PC-3 (cell line): Measurements from ENCODE around the gene CNBD2.

Source experiments
- EZH2 ChIP-seq: fragments of 300-600 bp; sonication (generic); IDR thresholded peaks from one replicate; pipeline ENCODE4 v1.6.1; 2017; ENCODE audit warnings: antibody characterized with exemption, mild to moderate bottlenecking, low read length; ENCODE audit not compliant: unreplicated experiment
- TF ChIP-seq, protein P1 (sequence below): fragments of 300-600 bp; sonication (generic); conservative IDR thresholded peaks from 2 replicates; pipeline ENCODE4 v1.5.1; 2017; ENCODE audit warnings: antibody characterized with exemption, low read depth, mild to moderate bottlenecking, low read length

DNA sequence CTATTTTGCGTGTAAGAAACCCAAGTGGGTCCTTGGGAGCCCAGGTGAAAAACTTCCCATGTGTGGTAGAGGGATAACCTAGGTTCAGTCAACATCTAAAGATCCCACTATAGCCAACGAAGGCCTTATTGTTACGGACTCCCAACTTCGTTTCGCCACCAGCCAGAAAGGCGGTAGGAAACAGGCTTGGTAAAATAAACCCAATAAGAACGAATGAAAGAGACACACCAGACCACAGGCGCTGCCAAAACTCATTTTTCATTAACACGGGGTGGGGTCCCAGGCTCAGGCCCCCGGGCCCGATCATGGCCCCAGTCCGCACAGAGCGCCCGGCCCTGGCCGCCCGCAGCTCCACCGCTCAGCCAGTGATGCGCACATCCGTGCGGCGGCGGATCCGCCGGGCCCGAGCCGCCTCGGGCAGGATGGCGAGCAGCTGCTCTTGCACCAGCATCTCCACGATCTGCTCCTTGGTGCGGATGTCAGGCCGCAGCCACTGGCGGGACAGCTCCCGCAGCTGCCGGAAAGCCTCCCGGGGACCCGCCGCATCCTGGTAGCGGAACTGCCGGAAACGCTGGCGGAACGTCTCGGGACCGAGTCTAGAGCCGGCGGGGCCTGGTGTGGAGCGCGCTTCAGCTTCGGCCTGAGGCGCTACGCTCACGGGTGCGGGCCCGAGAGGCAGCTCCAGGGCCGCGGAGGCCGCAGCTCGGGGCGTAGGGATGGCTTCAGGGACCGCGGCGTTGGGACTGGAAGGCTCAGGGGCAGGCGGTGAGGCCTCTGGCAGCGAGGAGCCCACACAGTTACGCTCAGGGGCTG, 14.8 kb upstream of the CNBD2 start:
- TF ChIP-seq, protein P1, sequence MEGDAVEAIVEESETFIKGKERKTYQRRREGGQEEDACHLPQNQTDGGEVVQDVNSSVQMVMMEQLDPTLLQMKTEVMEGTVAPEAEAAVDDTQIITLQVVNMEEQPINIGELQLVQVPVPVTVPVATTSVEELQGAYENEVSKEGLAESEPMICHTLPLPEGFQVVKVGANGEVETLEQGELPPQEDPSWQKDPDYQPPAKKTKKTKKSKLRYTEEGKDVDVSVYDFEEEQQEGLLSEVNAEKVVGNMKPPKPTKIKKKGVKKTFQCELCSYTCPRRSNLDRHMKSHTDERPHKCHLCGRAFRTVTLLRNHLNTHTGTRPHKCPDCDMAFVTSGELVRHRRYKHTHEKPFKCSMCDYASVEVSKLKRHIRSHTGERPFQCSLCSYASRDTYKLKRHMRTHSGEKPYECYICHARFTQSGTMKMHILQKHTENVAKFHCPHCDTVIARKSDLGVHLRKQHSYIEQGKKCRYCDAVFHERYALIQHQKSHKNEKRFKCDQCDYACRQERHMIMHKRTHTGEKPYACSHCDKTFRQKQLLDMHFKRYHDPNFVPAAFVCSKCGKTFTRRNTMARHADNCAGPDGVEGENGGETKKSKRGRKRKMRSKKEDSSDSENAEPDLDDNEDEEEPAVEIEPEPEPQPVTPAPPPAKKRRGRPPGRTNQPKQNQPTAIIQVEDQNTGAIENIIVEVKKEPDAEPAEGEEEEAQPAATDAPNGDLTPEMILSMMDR, result no peak
- no peak for TF ChIP-seq EZH2
